H1 (cell line): ENCODE measurements around the gene DCLK1. TPM values are rescaled to one million over a fixed set of nuclear protein-coding genes. Genes with fewer than 3 reads are reported as not detected.

Experiments
- CTCF ChIA-PET: fragments of 300-600 bp; sonication (Branson Sonifier 250); formaldehyde crosslinking; loops from one replicate; lab custom pipeline; 2021; ENCODE audit not compliant: partially characterized antibody; lab: Charles Lee
- POLR2A ChIA-PET: fragments of 300-600 bp; sonication (Branson Sonifier 250); formaldehyde crosslinking; loops from one replicate; lab custom pipeline; 2021; ENCODE audit warnings: inconsistent platforms; ENCODE audit not compliant: partially characterized antibody; lab: Charles Lee
- DNase-seq, 2 experiments: peaks; one replicate each; pipeline versions ENCODE4 v3.0.0 to v3.0.0-alpha.2; 2010 to 2022; ENCODE audit warnings: low spot score in 2 of 2, low read depth in 1 of 2, mixed read lengths in 1 of 2
- FAIRE-seq: peaks from 2 replicates; lab custom pipeline; 2011; peaks lifted over from hg19 to GRCh38; lab: Jason Lieb, UNC
- H2AFZ ChIP-seq: 2 replicates; pipeline ENCODE4 v1.8.1; 2012; ENCODE audit warnings: low read length, inconsistent platforms
- H2AK5ac ChIP-seq: 2 replicates; pipeline ENCODE4 v1.6.1; 2013; ENCODE audit warnings: low read depth, low read length
- H2BK120ac ChIP-seq: replicated peaks from 2 replicates; pipeline ENCODE3; 2013; ENCODE audit warnings: low read depth, low read length, inconsistent platforms
- H2BK12ac ChIP-seq: 2 replicates; pipeline ENCODE4 v1.6.1; 2013; ENCODE audit warnings: low read depth, low read length
- H2BK15ac ChIP-seq: 2 replicates; pipeline ENCODE4 v1.6.1; 2013; ENCODE audit warnings: low read length
- H2BK20ac ChIP-seq: 2 replicates; pipeline ENCODE4 v1.6.1; 2013; ENCODE audit warnings: low read length
- H2BK5ac ChIP-seq: 2 replicates; pipeline ENCODE4 v1.6.1; 2013; ENCODE audit warnings: low read depth, low read length
- H3K14ac ChIP-seq: 2 replicates; pipeline ENCODE4 v1.6.1; 2013; ENCODE audit warnings: inconsistent platforms; ENCODE audit not compliant: insufficient read length
- H3K18ac ChIP-seq: 2 replicates; pipeline ENCODE4 v1.6.1; 2013; ENCODE audit warnings: low read length; ENCODE audit errors: extremely low read depth
- H3K23ac ChIP-seq: 2 replicates; pipeline ENCODE4 v1.6.1; 2013; ENCODE audit warnings: inconsistent platforms; ENCODE audit not compliant: insufficient read length
- H3K23me2 ChIP-seq: 2 replicates; pipeline ENCODE4 v1.6.1; 2013; ENCODE audit warnings: low read depth, low read length
- H3K27ac ChIP-seq: 2 replicates; pipeline ENCODE4 v1.6.1; 2011; ENCODE audit warnings: low read depth, low read length, inconsistent platforms
- H3K27me3 ChIP-seq, 4 experiments: replicated peaks in 1 of 4; 1 replicate in 1 of 4; 2 replicates in 3 of 4; pipeline versions ENCODE4 v1.6.1 to v1.8.1; 2011 to 2013; ENCODE audit warnings: low read length in 3 of 4, mild to moderate bottlenecking in 3 of 4, inconsistent platforms in 2 of 4, mixed read lengths in 2 of 4, moderate library complexity in 1 of 4; ENCODE audit not compliant: control insufficient read depth in 3 of 4, insufficient read depth in 3 of 4; ENCODE audit errors: extremely low read depth in 1 of 4
- H3K36me3 ChIP-seq, 4 experiments: 2 replicates each; pipeline versions ENCODE4 v1.6.1 to v1.8.1; 2011 to 2013; ENCODE audit warnings: mild to moderate bottlenecking in 4 of 4, low read length in 3 of 4, moderate library complexity in 2 of 4, control low read depth in 1 of 4, inconsistent platforms in 1 of 4; ENCODE audit not compliant: insufficient read depth in 4 of 4, control insufficient read depth in 2 of 4
- H3K4ac ChIP-seq: replicated peaks from 2 replicates; pipeline ENCODE3; 2013; ENCODE audit warnings: low read length, low read depth, mixed read lengths, inconsistent platforms; ENCODE audit not compliant: insufficient read length
- H3K4me1 ChIP-seq, 4 experiments: replicated peaks in 1 of 4; 1 replicate in 1 of 4; 2 replicates in 3 of 4; pipeline versions ENCODE4 v1.6.1 to v1.8.1; 2011 to 2013; ENCODE audit warnings: low read length in 3 of 4, inconsistent platforms in 2 of 4, mixed read lengths in 1 of 4; ENCODE audit not compliant: insufficient read depth in 4 of 4, control insufficient read depth in 3 of 4
- H3K4me2 ChIP-seq, 2 experiments: 2 replicates each; pipeline versions ENCODE4 v1.6.1 to v1.8.1; 2011 to 2013; ENCODE audit warnings: low read depth in 2 of 2, low read length in 2 of 2, control low read depth in 1 of 2, inconsistent platforms in 1 of 2, mild to moderate bottlenecking in 1 of 2; ENCODE audit not compliant: insufficient read depth in 1 of 2
- H3K4me3 ChIP-seq, 4 experiments: fragments of 200-600, 300-600 bp in 1 of 4; sonication (generic), shearing (Covaris generic), sonication (Bioruptor Twin) in 1 of 4; 2 replicates each; pipeline versions ENCODE4 v1.5.1 to v1.8.1; 2011 to 2016; ENCODE audit warnings: low read length in 4 of 4, low read depth in 3 of 4, control low read depth in 2 of 4, inconsistent platforms in 2 of 4, mild to moderate bottlenecking in 2 of 4, mixed read lengths in 1 of 4, moderate library complexity in 1 of 4; ENCODE audit not compliant: insufficient read depth in 2 of 4; ENCODE audit errors: extremely low read depth in 1 of 4
- H3K56ac ChIP-seq: replicated peaks from 2 replicates; pipeline ENCODE3; 2013; ENCODE audit warnings: low read depth, mild to moderate bottlenecking, mixed read lengths, low read length, inconsistent platforms; ENCODE audit not compliant: insufficient read length
- H3K79me1 ChIP-seq: 2 replicates; pipeline ENCODE4 v1.6.1; 2013; ENCODE audit warnings: low read depth, low read length, control low read depth
- H3K79me2 ChIP-seq, 2 experiments: 2 replicates each; pipeline versions ENCODE4 v1.6.1 to v1.8.1; 2012 to 2013; ENCODE audit warnings: low read length in 2 of 2, mild to moderate bottlenecking in 2 of 2, inconsistent platforms in 1 of 2; ENCODE audit not compliant: insufficient read depth in 2 of 2, control insufficient read depth in 1 of 2
- H3K9ac ChIP-seq, 4 experiments: replicated peaks in 1 of 4; 1 replicate in 1 of 4; 2 replicates in 3 of 4; pipeline versions ENCODE4 v1.6.1 to v1.8.1; 2011 to 2013; ENCODE audit warnings: low read depth in 3 of 4, low read length in 3 of 4, control low read depth in 2 of 4, mild to moderate bottlenecking in 2 of 4, moderate library complexity in 2 of 4, inconsistent platforms in 1 of 4; ENCODE audit errors: extremely low read depth in 1 of 4
- H3K9me3 ChIP-seq, 2 experiments: 2 replicates each; pipeline versions ENCODE4 v1.6.1 to v1.8.1; 2012 to 2013; ENCODE audit warnings: mild to moderate bottlenecking in 2 of 2, moderate library complexity in 2 of 2, control low read depth in 1 of 2, inconsistent platforms in 1 of 2, low read depth in 1 of 2, low read length in 1 of 2, mixed read lengths in 1 of 2; ENCODE audit not compliant: insufficient read depth in 2 of 2
- H4K20me1 ChIP-seq, 2 experiments: replicated peaks in 1 of 2; 2 replicates each; pipeline versions ENCODE3 to v1.8.1; 2011 to 2013; ENCODE audit warnings: inconsistent platforms in 2 of 2, low read length in 2 of 2, mild to moderate bottlenecking in 1 of 2; ENCODE audit not compliant: insufficient read depth in 2 of 2, control insufficient read depth in 1 of 2
- H4K5ac ChIP-seq: 2 replicates; pipeline ENCODE4 v1.6.1; 2013; ENCODE audit warnings: low read length, low read depth, mixed read lengths, inconsistent platforms; ENCODE audit not compliant: insufficient read length
- H4K8ac ChIP-seq: 2 replicates; pipeline ENCODE4 v1.8.0; 2013; ENCODE audit warnings: mild to moderate bottlenecking, moderate library complexity, low read length, inconsistent platforms; ENCODE audit not compliant: insufficient read depth; ENCODE audit errors: extremely low read depth
- H4K91ac ChIP-seq: replicated peaks from 2 replicates; pipeline ENCODE3; 2013; ENCODE audit warnings: low read length, mixed read lengths, inconsistent platforms; ENCODE audit not compliant: insufficient read length
- CBX8 ChIP-seq: fragments of 300-800, 300-1000 bp; sonication (generic); IDR thresholded peaks from 2 replicates; pipeline ENCODE4 v1.7.1; 2016; ENCODE audit warnings: low read depth, low read length, borderline replicate concordance
- CHD2 ChIP-seq: IDR thresholded peaks from 2 replicates; pipeline ENCODE4 v1.6.1; 2012; ENCODE audit warnings: low read length, improper control_type of control experiment
- HDAC2 ChIP-seq, 2 experiments: fragments of 300-600 bp in 1 of 2; sonication (generic) in 1 of 2; IDR thresholded peaks; 2 replicates each; pipeline ENCODE4 v1.6.1; 2011 to 2012; ENCODE audit warnings: low read depth in 2 of 2, low read length in 2 of 2, mild to moderate bottlenecking in 2 of 2, moderate library complexity in 2 of 2, borderline replicate concordance in 1 of 2, inconsistent platforms in 1 of 2
- KDM5A ChIP-seq: fragments of 200-600 bp; IDR thresholded peaks from 2 replicates; pipeline ENCODE4 v1.7.1; 2012; ENCODE audit warnings: mild to moderate bottlenecking, low read length, inconsistent platforms, mixed read lengths
- MAFK ChIP-seq: IDR thresholded peaks from 2 replicates; pipeline ENCODE4 v1.6.1; 2012; ENCODE audit warnings: low read depth, mild to moderate bottlenecking, improper control_type of control experiment, low read length
- NRF1 ChIP-seq: IDR thresholded peaks from 2 replicates; pipeline ENCODE4 v1.6.1; 2011; ENCODE audit warnings: mild to moderate bottlenecking, low read depth, low read length, improper control_type of control experiment
- PHF8 ChIP-seq: fragments of 200-600 bp; sonication (generic); conservative IDR thresholded peaks from 2 replicates; pipeline ENCODE4 v1.7.1; 2012; ENCODE audit warnings: low read depth, mild to moderate bottlenecking, inconsistent platforms, low read length, moderate library complexity
- POLR2A ChIP-seq, 2 experiments: IDR thresholded peaks; 1 replicate in 1 of 2; 2 replicates in 1 of 2; pipeline ENCODE4 v1.6.1; 2011; ENCODE audit warnings: low read depth in 2 of 2, low read length in 2 of 2, mild to moderate bottlenecking in 2 of 2; ENCODE audit errors: control extremely low read depth in 1 of 2
- RXRA ChIP-seq: IDR thresholded peaks from 2 replicates; pipeline ENCODE4 v1.6.1; 2011; ENCODE audit warnings: low read depth, mild to moderate bottlenecking, low read length, moderate library complexity; ENCODE audit not compliant: insufficient read depth
- TAF7 ChIP-seq: optimal IDR thresholded peaks from 2 replicates; pipeline ENCODE3; 2011; ENCODE audit warnings: low read depth, mild to moderate bottlenecking, inconsistent platforms, low read length, moderate library complexity, borderline replicate concordance
- WGBS, 2 experiments: shearing (Covaris generic) in 1 of 2; methylation state at CpG; one replicate each; pipeline versions ENCODE4 v1.1.6 to v1.1.7; 2013 to 2015; ENCODE audit warnings: low lambda C conversion rate in 2 of 2, mixed read lengths in 2 of 2, inconsistent platforms in 1 of 2, low coverage in 1 of 2, missing lambda C conversion rate in 1 of 2; ENCODE audit not compliant: insufficient replicate concordance in 2 of 2, insufficient coverage in 1 of 2, insufficient read length in 1 of 2; ENCODE audit errors: extremely low coverage in 1 of 2, missing lambda C conversion rate in 1 of 2; 5-methylcytosine and 5-hydroxymethylcytosine counted together
- polyA plus RNA-seq, 7 experiments: library from polyadenylated mRNA; depleted of rRNA in 3 of 7; stranded (reverse) in 5 of 7; unstranded in 2 of 7; fragments of >200 nt in 5 of 7; fragments of 200-250 nt in 2 of 7; gene quantifications; 1 replicate in 5 of 7; 2 replicates in 1 of 7; 4 replicates in 1 of 7; pipeline versions ENCODE4 v1.2.1 to v1.2.3, GENCODE V29; 2011 to 2013; ENCODE audit warnings: missing spikeins in 2 of 7, mixed read lengths in 2 of 7
- total RNA-seq: library from RNA; stranded (reverse); fragmentation: NEBNext Ultra II Directional; extraction: Animal tissue kit (Norgen Biotek cat#: 25700); gene quantifications from 2 replicates; pipeline ENCODE4 v1.2.1, GENCODE V29; 2021

The DCLK1 gene
- total and polyA plus RNA-seq, 2 of the 8 experiments (the other 6 are each of a cell fraction or from before 2014, with no cell fraction given): 22.8 to 41.0 TPM

DNA sequence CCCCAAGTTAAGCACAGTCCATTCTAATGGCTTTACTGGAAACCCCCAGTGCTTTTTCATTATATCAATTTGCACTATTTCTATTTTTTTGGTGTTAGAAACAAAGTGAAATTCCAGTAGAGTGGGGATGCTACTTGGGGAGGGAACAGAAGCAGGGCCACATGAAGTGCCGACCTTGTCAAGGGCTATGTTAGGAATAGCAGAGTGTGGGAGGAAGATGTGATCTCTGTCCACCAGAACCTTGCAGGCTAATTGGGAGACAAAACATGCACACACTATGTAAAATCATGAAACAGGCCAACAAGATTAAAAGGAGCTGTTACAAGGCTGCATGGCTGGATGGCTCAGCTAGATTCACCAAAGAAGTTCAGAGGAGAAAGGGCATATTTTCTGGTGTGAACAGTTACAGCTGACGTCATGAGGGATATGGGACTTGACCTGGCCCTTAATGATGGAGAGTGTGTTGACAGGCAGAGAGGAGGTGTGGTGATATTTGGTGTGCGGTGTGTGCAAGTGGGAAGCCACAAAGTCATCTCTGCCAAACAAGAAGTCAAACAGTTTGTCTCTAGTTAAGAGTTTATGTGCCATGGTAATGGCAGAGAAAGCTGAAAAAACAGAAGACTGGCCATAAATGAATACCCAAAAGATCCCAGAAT is 336.3 kb downstream of the DCLK1 start:
- no peak overlapping the region for H4K8ac ChIP-seq
- H3K4me1 ChIP-seq: peaks cover 0 to 3% (median 0%) of the 10 kb centered on the region in 4 experiments; a peak in 1 of 7 replicates
- no peak overlapping the region for H2AFZ ChIP-seq
- H3K9me3 ChIP-seq: no peaks in the 10 kb centered on the region
- no peak overlapping the region for H3K56ac ChIP-seq
- TF ChIP-seq KDM5A: no peak
- no peak for TF ChIP-seq CBX8
- no peak for TF ChIP-seq NRF1
- no peak for TF ChIP-seq RXRA
- no peak for TF ChIP-seq TAF7
- TF ChIP-seq POLR2A (IDR thresholded peaks at IDR 0.05; ENCODE audit: control extremely low read depth in 1 of 2, low read depth in 2 of 2, low read length in 2 of 2): no peak
- no peak for TF ChIP-seq PHF8
- TF ChIP-seq CHD2: no peak
- no peak for TF ChIP-seq MAFK
- TF ChIP-seq HDAC2 (IDR thresholded peaks at IDR 0.05; ENCODE audit: borderline replicate concordance in 1 of 2, low read depth in 2 of 2, low read length in 2 of 2): no peak
- no peak overlapping the region for H3K18ac ChIP-seq
- FAIRE-seq (no peak), DNase-seq (no peak)
- POLR2A ChIA-PET: no interaction called here
- no peak overlapping the region for H3K23ac ChIP-seq
- H3K27ac ChIP-seq: no peak overlapping the region
- H3K23me2 ChIP-seq: no peaks in the 10 kb centered on the region
- no peak overlapping the region for H4K5ac ChIP-seq
- no peak overlapping the region for H3K9ac ChIP-seq
- no peaks in the 10 kb centered on the region for H3K79me1 ChIP-seq
- H3K27me3 ChIP-seq: no peaks in the 10 kb centered on the region
- no peak overlapping the region for H2BK5ac ChIP-seq
- no peak overlapping the region for H2BK12ac ChIP-seq
- no peak overlapping the region for H3K4me3 ChIP-seq
- peaks cover 0 to 8% (median 2%) of the 10 kb centered on the region in 4 experiments; a peak in 3 of 8 replicates for H3K36me3 ChIP-seq
- CTCF ChIA-PET: interaction anchor here (1.6 to 2.2 kb wide), 2 partner anchors 9 to 32 kb away, joined by 4 to 10 read pairs; no protein-coding TSS in a partner anchor
- H2AK5ac ChIP-seq: no peak overlapping the region
- no peak overlapping the region for H2BK120ac ChIP-seq
- H4K20me1 ChIP-seq: no peaks in the 10 kb centered on the region
- no peak overlapping the region for H2BK20ac ChIP-seq
- H3K4ac ChIP-seq: no peak overlapping the region
- H3K79me2 ChIP-seq: no peaks in the 10 kb centered on the region
- no peak overlapping the region for H3K14ac ChIP-seq
- WGBS, 2 experiments: 92% methylated on average over 3 of the region's 3 CpGs; no CpG with 5 or more reads in 1 of the 2 experiments
- H4K91ac ChIP-seq: no peak overlapping the region
- H2BK15ac ChIP-seq: no peak overlapping the region
- no peak overlapping the region for H3K4me2 ChIP-seq
